H9 (cell line): ENCODE measurements around the gene AK8. TPM values are rescaled to one million over a fixed set of nuclear protein-coding genes. Genes with fewer than 3 reads are reported as not detected.

Source experiments
- DNase-seq: peaks from one replicate; pipeline ENCODE4 v3.0.0-alpha.2; 2017
- H2AFZ ChIP-seq: one replicate; pipeline ENCODE4 v1.6.1; 2013; ENCODE audit warnings: mild to moderate bottlenecking, low read length, control low read depth, moderate library complexity
- H2AK5ac ChIP-seq: 2 replicates; pipeline ENCODE4 v1.6.1; 2013; ENCODE audit warnings: low read length, control low read depth, mixed read lengths; ENCODE audit not compliant: insufficient read length
- H2BK120ac ChIP-seq: one replicate; pipeline ENCODE4 v1.6.1; 2013; ENCODE audit warnings: low read depth, mild to moderate bottlenecking, low read length, control low read depth, inconsistent platforms; ENCODE audit not compliant: poor library complexity, severe bottlenecking
- H2BK12ac ChIP-seq: 2 replicates; pipeline ENCODE4 v1.6.1; 2013; ENCODE audit warnings: low read length, control low read depth, mixed read lengths, low read depth; ENCODE audit not compliant: insufficient read length
- H2BK15ac ChIP-seq: 2 replicates; pipeline ENCODE4 v1.6.1; 2013; ENCODE audit warnings: low read depth, low read length, control low read depth
- H2BK20ac ChIP-seq: one replicate; pipeline ENCODE4 v1.6.1; 2013; ENCODE audit warnings: low read depth, mild to moderate bottlenecking, low read length, control low read depth, inconsistent platforms; ENCODE audit not compliant: poor library complexity, severe bottlenecking
- H2BK5ac ChIP-seq: 2 replicates; pipeline ENCODE4 v1.6.1; 2013; ENCODE audit warnings: low read length, control low read depth, mixed read lengths; ENCODE audit not compliant: insufficient read length
- H3K14ac ChIP-seq: 2 replicates; pipeline ENCODE4 v1.6.1; 2013; ENCODE audit warnings: low read length, control low read depth; ENCODE audit not compliant: insufficient read depth
- H3K18ac ChIP-seq: 2 replicates; pipeline ENCODE4 v1.6.1; 2013; ENCODE audit warnings: low read depth, mild to moderate bottlenecking, mixed read lengths, low read length, control low read depth; ENCODE audit not compliant: insufficient read length
- H3K23ac ChIP-seq: 2 replicates; pipeline ENCODE4 v1.6.1; 2013; ENCODE audit warnings: low read length, control low read depth, mixed read lengths, low read depth; ENCODE audit not compliant: insufficient read length
- H3K23me2 ChIP-seq: 2 replicates; pipeline ENCODE4 v1.6.1; 2013; ENCODE audit warnings: low read depth, mild to moderate bottlenecking, mixed read lengths, low read length, control low read depth; ENCODE audit not compliant: insufficient read length, poor library complexity, severe bottlenecking
- H3K27ac ChIP-seq: 2 replicates; pipeline ENCODE4 v1.5.1; 2013; ENCODE audit warnings: low read length, control low read depth, mixed read lengths, low read depth; ENCODE audit not compliant: insufficient read length
- H3K27me3 ChIP-seq: 2 replicates; pipeline ENCODE4 v1.6.1; 2013; ENCODE audit warnings: low read length, control low read depth, inconsistent platforms; ENCODE audit not compliant: insufficient read depth
- H3K4ac ChIP-seq: 2 replicates; pipeline ENCODE4 v1.6.1; 2013; ENCODE audit warnings: low read depth, mild to moderate bottlenecking, control low read depth, inconsistent platforms, low read length, moderate library complexity
- H3K4me1 ChIP-seq: 2 replicates; pipeline ENCODE4 v1.6.1; 2013; ENCODE audit warnings: low read length, control low read depth, inconsistent platforms; ENCODE audit not compliant: insufficient read depth
- H3K4me2 ChIP-seq: 2 replicates; pipeline ENCODE4 v1.6.1; 2013; ENCODE audit warnings: low read length, control low read depth, mixed read lengths; ENCODE audit not compliant: insufficient read length, insufficient read depth
- H3K56ac ChIP-seq: 2 replicates; pipeline ENCODE4 v1.6.1; 2013; ENCODE audit warnings: low read depth, mild to moderate bottlenecking, mixed read lengths, low read length, control low read depth; ENCODE audit not compliant: insufficient read length
- H3K79me1 ChIP-seq: 2 replicates; pipeline ENCODE4 v1.6.1; 2013; ENCODE audit warnings: low read depth, mild to moderate bottlenecking, moderate library complexity, low read length, control low read depth, inconsistent platforms; ENCODE audit not compliant: insufficient read depth, poor library complexity, severe bottlenecking
- H3K79me2 ChIP-seq: 2 replicates; pipeline ENCODE4 v1.6.1; 2013; ENCODE audit warnings: low read length, control low read depth, inconsistent platforms; ENCODE audit not compliant: insufficient read depth
- H3K9ac ChIP-seq: 2 replicates; pipeline ENCODE4 v1.6.1; 2013; ENCODE audit warnings: low read length, control low read depth, mixed read lengths; ENCODE audit not compliant: insufficient read length; ENCODE audit errors: extremely low read depth
- H3K9me3 ChIP-seq: one replicate; pipeline ENCODE4 v1.6.1; 2013; ENCODE audit warnings: low read depth, low read length, inconsistent platforms; ENCODE audit not compliant: control insufficient read depth
- H3T11ph ChIP-seq: one replicate; pipeline ENCODE4 v1.6.1; 2013; ENCODE audit warnings: mild to moderate bottlenecking, low read length, control low read depth, inconsistent platforms
- H4K20me1 ChIP-seq: one replicate; pipeline ENCODE4 v1.6.1; 2013; ENCODE audit not compliant: control insufficient read depth, insufficient read length, insufficient read depth
- H4K5ac ChIP-seq: 2 replicates; pipeline ENCODE4 v1.6.1; 2013; ENCODE audit warnings: low read depth, mild to moderate bottlenecking, mixed read lengths, low read length, control low read depth; ENCODE audit not compliant: insufficient read length
- H4K8ac ChIP-seq: replicated peaks from 2 replicates; pipeline ENCODE4 v1.6.1; 2013; ENCODE audit warnings: low read length, control low read depth, mixed read lengths, low read depth; ENCODE audit not compliant: insufficient read length
- H4K91ac ChIP-seq: 2 replicates; pipeline ENCODE4 v1.6.1; 2013; ENCODE audit warnings: low read depth, mild to moderate bottlenecking, moderate library complexity, mixed read lengths, low read length, control low read depth; ENCODE audit not compliant: insufficient read length
- H3K27ac Mint-ChIP-seq, 3 experiments: 2 replicates in 2 of 3; 3 replicates in 1 of 3; pipeline ENCODE4 v1.8.0; 2020 to 2021; ENCODE audit warnings: mixed read lengths in 3 of 3, mild to moderate bottlenecking in 1 of 3, moderate library complexity in 1 of 3
- H3K27me3 Mint-ChIP-seq: 2 replicates; pipeline ENCODE4 v1.8.0; 2021; ENCODE audit warnings: low read depth, mild to moderate bottlenecking, moderate library complexity, mixed read lengths
- H3K36me3 Mint-ChIP-seq, 3 experiments: 2 replicates in 2 of 3; 3 replicates in 1 of 3; pipeline ENCODE4 v1.8.0; 2020 to 2021; ENCODE audit warnings: low read depth in 3 of 3, mixed read lengths in 3 of 3; ENCODE audit not compliant: insufficient read depth in 1 of 3
- H3K4me1 Mint-ChIP-seq, 2 experiments: 2 replicates each; pipeline ENCODE4 v1.8.0; 2020; ENCODE audit warnings: mixed read lengths in 2 of 2
- H3K4me3 Mint-ChIP-seq, 2 experiments: 2 replicates in 1 of 2; 3 replicates in 1 of 2; pipeline ENCODE4 v1.8.0; 2020 to 2021; ENCODE audit warnings: mild to moderate bottlenecking in 2 of 2, mixed read lengths in 2 of 2, moderate library complexity in 1 of 2
- H3K9me3 Mint-ChIP-seq, 2 experiments: 2 replicates in 1 of 2; 3 replicates in 1 of 2; pipeline ENCODE4 v1.8.0; 2020; ENCODE audit warnings: mild to moderate bottlenecking in 2 of 2, mixed read lengths in 2 of 2, moderate library complexity in 1 of 2
- WGBS: extraction: QIAGEN DNeasy Blood & Tissue Kit; methylation state at CpG from one replicate; pipeline ENCODE4 v1.1.7; 2013; ENCODE audit warnings: missing lambda C conversion rate, low lambda C conversion rate, mixed read lengths; ENCODE audit not compliant: insufficient read length; ENCODE audit errors: extremely low coverage; 5-methylcytosine and 5-hydroxymethylcytosine counted together
- total RNA-seq: library from RNA; stranded (reverse); gene quantifications from 2 replicates; pipeline ENCODE4 v1.2.1, GENCODE V29; 2021
- TF ChIP-seq, protein P1 (sequence below): fragments of 200-600 bp; sonication (generic); conservative IDR thresholded peaks from 3 replicates; pipeline ENCODE4 v1.8.0; 2021; ENCODE audit warnings: antibody characterized with exemption, mild to moderate bottlenecking

AK8 gene
- total RNA-seq, 1 experiment from 2014 or later: 0.44 TPM

DNA sequence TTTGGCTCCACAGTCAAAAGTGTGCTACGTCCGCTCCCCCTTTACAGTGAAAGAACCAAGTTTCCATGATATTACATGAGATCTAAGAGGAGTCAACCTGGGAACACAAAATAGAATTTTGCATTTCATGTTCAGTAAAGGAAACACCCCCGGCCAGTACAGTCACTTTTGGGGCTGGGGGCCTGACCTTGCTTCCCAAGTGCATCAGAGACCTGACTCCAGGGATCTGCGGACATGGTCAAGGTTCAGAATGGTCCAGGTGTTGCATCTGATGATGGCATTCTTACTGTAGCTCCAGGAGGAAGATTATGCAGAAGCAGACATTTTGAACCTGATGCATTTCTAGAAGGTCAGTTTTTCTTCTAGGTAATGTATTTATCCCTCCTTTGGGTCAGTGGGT, 39.8 kb downstream of the AK8 start:
- Histone ChIP-seq H4K8ac (no peak overlapping the region), H3K4me1 (peaks cover 2% of the 10 kb centered on the region; the same call in 1 of the 2 replicates), H3K9ac (no peak overlapping the region), H2BK12ac (no peak overlapping the region), H3K56ac (no peak overlapping the region), H2AK5ac (no peak overlapping the region), H3K4ac (no peak overlapping the region), H3K27me3 (no peaks in the 10 kb centered on the region), H2BK15ac (no peak overlapping the region), H3T11ph (no peak overlapping the region), H3K4me2 (no peak overlapping the region), H3K23me2 (no peaks in the 10 kb centered on the region), H3K79me1 (no peaks in the 10 kb centered on the region), H4K5ac (no peak overlapping the region), H2BK5ac (no peak overlapping the region), H4K20me1 (no peaks in the 10 kb centered on the region), H3K27ac (no peak overlapping the region), H2BK20ac (no peak overlapping the region), H2AFZ (no peak overlapping the region), H3K18ac (no peak overlapping the region), H3K23ac (no peak overlapping the region), H4K91ac (no peak overlapping the region), H3K79me2 (no peaks in the 10 kb centered on the region), H2BK120ac (no peak overlapping the region), H3K14ac (no peak overlapping the region), H3K9me3 (no peaks in the 10 kb centered on the region)
- H3K4me3 Mint-ChIP-seq: no peak overlapping the region
- peaks cover 3% of the 10 kb centered on the region for H3K27me3 Mint-ChIP-seq
- no peak overlapping the region for H3K27ac Mint-ChIP-seq
- no CpG with 5 or more reads among the region's 4 CpGs for WGBS
- no peaks in the 10 kb centered on the region for H3K9me3 Mint-ChIP-seq
- no peaks in the 10 kb centered on the region for H3K36me3 Mint-ChIP-seq
- H3K4me1 Mint-ChIP-seq: peaks cover 11 to 16% of the 10 kb centered on the region in 2 experiments
- TF ChIP-seq, protein P1, sequence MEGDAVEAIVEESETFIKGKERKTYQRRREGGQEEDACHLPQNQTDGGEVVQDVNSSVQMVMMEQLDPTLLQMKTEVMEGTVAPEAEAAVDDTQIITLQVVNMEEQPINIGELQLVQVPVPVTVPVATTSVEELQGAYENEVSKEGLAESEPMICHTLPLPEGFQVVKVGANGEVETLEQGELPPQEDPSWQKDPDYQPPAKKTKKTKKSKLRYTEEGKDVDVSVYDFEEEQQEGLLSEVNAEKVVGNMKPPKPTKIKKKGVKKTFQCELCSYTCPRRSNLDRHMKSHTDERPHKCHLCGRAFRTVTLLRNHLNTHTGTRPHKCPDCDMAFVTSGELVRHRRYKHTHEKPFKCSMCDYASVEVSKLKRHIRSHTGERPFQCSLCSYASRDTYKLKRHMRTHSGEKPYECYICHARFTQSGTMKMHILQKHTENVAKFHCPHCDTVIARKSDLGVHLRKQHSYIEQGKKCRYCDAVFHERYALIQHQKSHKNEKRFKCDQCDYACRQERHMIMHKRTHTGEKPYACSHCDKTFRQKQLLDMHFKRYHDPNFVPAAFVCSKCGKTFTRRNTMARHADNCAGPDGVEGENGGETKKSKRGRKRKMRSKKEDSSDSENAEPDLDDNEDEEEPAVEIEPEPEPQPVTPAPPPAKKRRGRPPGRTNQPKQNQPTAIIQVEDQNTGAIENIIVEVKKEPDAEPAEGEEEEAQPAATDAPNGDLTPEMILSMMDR: no peak
- DNase-seq: no peak
